DMS 273 (cell line): Measurements from ENCODE around the gene OSBPL5.

Experiments
- DNase-seq: peaks from one replicate; lab custom pipeline; 2025; ENCODE audit not compliant: unreplicated experiment; lab: John Stamatoyannopoulos, UW

OSBPL5 gene

DNA sequence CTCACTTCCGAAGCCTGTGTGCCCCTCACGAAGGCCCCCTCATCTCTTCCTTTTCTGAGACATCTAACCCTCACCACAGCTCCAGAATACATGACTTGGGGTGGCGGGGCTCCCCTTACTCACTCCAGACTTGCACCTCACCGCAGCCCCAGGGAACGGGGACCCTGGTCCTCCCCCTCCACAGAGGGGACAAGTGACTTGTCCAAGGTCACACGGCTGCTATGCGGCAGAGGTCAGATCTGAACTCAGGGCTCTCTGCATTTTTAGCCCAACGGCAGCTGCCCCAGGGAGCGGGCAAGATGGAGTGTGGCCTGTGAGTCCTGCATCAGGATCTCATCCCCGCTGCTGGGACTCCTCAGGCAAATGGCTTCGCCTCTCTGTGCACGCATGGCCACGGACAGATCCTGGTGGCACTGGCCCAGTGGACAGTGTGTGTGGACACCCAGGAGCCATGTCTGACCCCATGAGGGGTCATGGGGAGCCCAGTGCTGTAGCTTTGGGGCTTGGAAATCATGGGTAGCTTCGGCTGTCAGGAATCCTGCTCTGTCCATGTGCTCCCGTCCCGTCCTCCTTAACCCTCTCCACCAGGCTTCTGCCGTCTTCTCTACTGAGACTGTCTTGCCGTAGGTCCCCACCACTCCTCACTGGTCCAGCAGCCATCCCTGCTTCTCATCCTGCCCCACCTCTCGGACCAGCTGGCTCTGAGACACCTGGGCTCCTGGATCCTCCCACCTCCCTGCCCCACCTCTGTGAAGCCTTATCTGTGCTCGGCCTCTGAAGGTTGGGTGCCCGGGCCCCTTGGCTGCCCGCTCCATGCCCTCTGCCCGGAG lies 59.9 kb downstream of the OSBPL5 start:
- DNase-seq: no peak

GRCh38 chr11:3104051-3104714 lies 60.9 kb downstream of the OSBPL5 start:
- DNase-seq: no peak

DNA sequence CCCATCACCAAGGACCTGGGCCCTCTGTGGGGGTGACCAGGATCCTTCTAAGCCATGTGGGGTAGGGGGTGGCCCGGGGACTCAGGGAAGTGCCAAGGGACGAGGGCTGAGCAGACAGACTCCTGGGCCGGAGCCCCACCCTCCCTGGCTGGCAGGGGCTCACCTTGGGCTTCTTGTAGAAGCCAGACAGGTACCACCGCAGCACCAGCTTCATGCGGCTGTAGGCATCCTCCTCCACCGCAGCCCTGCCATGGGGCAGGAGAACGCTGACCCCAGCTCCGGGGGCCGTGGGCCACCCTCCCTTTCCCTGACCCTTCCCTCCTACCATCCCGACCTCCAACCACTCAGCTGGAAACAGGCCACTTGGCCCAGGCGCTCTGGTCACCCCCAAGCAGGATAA lies 62.0 kb downstream of the OSBPL5 start:
- DNase-seq: no peak

- no peak for DNase-seq
These were observed 62.5 kb downstream of the OSBPL5 start for GRCh38 chr11:3102641-3102921.

DNA sequence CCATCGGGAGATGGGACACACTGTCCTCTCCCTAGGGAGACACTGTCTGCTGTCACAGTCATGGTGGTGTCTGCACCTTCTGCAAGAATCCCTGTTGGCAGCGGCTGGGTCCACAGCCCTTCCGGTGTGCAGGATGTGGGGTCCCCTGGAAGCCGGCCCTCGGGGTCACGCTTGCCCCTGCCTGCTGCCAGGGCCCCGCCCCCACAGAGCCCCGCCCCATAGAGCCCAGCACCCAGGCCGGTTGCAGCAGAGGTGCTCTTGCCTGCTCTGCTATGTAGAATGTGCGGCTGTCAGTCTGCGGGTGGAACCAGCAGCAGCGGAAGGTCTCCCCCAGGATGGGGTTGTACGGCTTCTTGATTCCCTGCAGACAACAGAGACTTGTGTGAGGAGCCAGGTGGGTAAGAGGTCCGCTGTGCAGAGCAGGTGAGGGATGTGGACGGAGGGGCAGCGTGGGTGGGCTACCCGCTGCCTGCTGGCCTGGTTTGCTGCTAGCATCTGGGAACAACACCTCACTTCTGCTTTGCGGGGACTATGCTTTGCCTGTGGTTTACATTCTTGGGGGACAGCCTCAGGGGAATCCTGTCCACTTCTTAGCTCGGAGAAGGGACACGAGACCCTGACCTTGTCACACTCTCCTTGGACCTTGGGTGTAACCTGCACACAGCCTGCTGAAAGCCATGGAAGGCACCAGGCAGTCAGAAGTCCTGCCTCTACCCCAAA lies 63.0 kb downstream of the OSBPL5 start:
- DNase-seq: no peak

GRCh38 chr11:3099178-3099577 lies 65.9 kb downstream of the OSBPL5 start:
- no peak for DNase-seq

GRCh38 chr11:3096909-3097530 lies 68.1 kb downstream of the OSBPL5 start:
- no peak for DNase-seq

DNA sequence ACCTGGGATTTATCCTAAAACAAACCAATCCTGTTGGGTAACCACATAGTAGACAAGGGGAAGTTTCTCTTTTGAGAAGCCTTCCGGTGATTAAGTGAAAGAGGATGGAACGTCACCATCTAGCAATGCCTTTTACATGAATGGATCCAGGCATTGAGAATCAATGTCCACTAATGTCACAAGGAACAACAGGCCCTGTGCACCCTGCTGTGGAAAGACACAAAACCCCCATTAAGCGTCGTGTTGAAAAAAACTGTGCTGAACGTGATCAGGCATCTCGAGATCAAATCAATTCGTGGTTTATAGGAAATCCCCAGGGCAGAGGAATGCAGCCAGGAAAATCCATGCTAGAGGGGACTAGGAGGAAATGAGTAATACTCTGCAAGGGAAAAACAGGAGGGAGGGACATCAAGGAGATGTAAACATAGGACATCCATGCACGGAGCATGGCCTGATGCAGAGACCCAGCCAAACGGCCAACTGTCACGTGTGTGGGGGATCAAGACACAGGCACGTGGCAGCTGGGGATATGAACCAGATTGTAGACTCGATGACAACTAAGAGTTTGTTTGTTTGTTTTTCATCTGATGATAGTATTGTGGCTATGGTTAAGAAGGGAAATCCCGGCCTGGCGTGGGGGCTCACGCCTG lies 69.3 kb downstream of the OSBPL5 start:
- no peak for DNase-seq

DNA sequence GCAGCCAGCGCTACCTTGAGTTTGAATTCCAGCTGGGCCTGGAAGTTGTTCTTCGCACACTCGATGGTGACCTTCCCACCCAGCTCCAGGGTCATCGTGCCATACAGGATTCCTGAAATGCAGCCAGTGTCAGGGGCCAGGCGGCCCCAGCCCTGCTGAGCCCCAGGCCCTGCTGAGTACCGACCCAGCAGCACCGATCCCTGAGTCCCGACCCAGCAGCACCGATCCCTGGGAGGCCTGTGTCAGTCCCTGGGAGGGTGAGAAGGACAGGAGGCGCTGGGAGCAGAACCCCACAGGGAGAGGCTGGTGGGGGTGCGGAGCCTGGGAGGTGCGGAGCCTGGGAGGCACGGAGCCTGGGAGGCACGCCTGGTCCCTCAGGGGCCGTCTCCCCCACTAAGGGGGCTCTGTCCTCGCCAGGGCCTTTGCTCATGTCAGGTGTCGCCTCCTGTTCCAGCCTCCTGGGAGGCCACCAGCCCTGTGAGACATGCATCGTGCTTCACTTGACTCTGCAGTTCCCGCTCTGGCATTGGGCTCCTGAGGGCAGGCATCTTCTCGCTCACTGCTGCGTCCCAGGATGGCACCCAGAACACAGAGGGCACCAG lies 70.8 kb downstream of the OSBPL5 start:
- no peak for DNase-seq

DNA sequence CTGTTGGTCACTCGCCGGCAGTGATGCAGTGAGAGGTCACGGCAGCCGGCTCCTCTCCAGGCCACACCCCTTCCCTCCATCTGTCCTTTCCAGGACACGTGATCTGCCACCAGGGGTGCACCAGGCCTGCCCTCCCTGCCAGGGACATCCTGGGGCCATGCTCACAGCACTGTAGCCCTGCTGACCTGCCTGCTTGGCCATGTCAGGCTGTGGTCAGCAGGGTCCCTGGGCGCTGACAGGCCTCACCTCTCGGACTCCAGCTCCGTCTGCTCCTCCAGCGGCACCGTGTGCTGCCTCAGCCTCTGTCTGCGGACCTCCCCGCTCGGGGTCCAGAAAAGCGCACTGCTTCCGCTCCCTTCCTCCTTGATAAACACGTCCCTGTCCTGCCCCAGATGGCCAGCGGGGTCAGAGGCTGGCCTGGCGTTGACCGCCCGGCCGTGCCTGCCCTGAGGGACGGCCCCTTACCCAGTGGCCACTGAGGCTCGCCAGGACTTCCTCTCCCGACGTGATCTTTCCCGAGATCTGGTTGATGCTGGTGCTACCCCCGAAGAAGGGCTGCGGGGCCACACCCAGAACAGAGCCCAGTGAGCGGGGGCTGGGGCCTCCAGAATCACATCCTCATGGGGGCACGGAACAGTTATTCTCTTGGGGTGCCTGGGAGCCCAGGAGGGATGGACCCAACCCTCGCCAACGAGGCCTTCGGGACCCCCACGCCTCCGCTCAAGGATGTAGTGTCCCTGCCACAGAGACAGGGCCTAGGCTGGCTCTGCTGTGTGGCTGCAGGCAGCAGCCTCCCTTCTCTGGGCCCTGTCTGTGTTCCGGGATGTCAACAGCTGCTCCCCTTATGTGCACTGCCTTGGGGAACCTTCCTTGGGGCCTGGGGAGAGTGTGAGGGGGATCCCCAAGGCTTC lies 71.6 kb downstream of the OSBPL5 start:
- peak; percentile 49 for DNase-seq

- no peak for DNase-seq
These were observed 72.4 kb downstream of the OSBPL5 start for GRCh38 chr11:3092603-3093141.

DNA sequence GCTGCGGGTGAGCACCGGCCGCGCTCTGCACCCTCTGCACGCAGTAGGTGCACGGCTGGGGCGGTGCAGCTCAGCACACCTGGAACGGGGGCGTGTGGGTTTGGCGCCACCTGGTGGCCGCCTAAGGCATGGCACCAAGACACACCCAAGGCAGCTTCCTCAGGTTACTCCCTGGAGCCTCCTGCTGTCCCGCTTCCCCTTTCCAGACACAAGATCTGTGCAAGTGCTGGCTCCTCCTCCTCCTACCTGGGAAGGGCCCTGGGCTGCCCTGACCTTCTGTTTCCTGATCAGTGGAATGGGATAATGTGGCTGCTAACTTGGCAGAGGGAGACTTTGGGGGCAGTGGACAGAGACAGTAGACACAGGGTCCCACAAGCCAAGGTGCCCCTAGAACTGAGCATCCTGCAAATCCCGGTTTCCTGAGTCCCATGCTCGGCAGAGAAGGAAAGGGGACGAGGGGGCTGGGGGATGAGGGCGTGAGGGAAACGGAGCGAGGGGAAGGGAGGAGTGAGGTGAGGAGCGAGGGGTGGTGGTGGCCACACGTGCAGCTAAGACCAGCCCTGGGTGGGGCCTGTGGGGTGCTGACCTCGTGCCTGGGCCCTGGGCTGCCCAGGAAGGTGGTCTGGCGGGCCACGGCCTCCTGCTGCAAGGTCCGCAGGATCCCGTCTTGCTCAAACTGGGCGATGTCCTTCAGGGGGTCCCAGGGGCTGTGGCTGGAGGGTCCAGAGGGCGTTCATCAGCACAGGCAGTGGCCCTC lies 73.1 kb downstream of the OSBPL5 start:
- DNase-seq: peak; percentile 78

- DNase-seq: no peak
These were observed 73.8 kb downstream of the OSBPL5 start for GRCh38 chr11:3091081-3091845.

DNA sequence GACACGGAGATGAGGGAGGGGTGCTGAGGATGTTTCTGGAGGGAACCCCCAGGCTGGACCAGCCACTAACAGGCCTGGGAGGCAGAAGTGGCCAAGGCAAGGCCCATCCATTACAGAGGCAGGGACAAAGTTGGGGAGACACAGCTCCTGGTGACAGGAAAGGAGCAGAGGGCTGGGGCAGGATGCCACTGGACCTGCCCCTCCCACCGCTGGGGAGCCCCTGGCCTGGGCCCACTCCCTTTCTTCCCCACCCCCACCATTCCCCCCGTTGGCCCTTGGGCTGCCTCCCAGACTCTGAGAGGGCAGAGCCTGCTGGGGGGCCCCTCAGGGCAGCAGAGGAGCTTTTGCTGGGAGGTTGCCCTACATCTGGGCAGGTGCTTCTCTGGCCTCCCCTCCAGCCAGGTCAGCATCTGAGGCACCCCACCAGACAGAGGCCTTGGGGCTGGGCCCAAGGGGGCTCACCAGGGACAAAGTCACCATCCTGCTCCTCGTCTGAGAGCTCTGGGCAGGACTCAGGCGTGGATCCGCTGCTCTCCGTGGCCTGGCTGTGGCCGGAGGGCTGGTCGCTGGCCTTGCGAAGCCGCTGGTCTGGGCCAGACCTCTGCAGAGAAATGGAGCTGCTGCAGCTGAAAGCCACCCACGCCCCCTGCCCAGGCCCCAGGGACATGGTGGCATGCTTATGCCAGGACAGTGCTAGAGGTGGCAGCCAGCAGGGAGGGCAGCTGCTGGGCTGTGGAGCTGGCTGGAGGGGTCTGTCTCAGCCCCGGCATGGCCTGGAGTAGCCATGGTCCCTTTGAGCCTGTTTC lies 74.8 kb downstream of the OSBPL5 start:
- DNase-seq: no peak

DNA sequence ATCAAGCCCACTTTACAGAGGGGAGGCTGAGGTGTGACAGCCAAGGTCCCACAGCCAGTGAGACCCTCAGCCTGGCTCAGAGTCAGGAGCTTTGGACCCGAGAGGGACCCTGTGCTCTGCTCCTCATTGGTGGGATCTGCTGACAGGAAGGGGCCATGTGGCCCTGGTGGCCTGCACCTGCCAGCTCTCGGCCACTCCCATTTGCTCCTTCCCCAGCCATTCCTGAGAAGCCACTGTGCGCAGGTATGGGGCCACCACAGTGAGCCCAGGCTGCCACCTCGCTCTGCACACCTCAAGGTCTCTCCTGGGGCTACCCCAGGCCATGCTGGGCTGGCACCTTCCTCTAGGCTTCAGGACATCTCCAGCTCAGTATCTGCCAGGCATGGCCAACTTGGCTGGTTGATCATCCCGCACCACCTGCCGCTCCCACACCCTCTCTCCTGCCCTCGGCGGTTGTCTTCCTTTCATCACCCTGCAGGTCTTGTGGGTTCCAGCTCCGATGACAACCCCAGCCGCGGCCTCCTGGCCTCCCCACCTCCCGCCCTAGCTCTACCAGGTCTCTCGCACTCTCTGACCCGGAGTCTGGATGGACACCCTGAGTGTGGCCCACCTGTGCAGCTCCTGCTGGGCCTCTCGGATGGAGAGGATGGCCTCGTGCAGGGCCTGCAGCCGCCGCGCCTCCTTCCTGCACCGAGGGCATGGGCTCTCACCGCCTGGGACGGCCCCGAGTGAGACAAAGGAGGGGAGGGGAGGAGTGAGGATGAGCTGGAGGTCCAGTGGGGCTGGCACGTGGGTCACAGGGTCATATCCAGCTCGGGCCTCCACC lies 75.7 kb downstream of the OSBPL5 start:
- no peak for DNase-seq

DNA sequence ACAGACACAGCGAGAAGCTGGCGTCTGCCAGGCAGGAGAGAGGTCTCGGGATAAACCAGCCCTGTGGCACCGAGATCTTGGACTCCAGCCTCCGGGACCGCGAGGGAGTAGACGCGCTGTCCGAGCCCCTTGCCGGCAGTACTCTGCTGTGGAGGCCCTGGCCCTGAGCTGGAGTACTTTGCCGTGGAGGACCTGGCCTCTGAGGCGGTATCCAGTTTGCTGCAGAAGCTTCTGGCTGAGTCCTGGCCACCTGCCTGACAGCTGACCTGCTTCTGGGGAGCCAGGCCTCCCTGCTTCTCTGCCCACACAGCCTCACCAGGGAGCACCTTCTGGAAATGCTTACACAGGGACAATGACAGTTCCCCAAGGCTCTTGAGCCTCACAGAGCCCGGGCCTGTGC lies 76.3 kb downstream of the OSBPL5 start:
- no peak for DNase-seq
